ENCODE results near the gene RIN3.
A peak's percentile ranks its signal among the peaks of the same experiment; 100 is the strongest.
"Not testable (repeated sequence)": the region's sequence is repeated elsewhere in the genome, so short reads cannot be mapped to it uniquely, and the experiment has no call there.

The RIN3 gene

DNA sequence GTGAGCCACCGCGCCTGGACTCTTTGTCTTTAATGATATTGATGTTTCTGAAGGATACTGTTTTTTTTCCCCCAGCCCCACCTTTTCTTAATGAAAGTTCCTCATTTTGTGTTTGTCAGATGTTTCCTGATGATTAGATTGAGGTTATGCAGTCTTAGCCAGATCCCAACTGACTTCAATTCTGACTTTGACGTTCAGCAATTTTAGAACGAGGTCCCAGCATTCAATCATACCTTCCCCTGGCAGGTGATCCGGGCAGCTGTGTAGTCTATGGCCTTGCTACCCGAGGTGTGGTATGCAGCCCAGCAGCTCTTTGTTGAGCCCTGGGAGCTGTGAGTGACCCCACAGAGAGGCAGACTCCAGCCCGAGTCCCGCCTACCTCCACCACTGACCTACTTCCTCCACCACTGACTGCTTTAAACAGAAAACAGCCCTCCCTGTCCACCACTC lies 152.1 kb downstream of the RIN3 start:
- no peak for DNase-seq (ENCODE audit: low spot score)

DNA sequence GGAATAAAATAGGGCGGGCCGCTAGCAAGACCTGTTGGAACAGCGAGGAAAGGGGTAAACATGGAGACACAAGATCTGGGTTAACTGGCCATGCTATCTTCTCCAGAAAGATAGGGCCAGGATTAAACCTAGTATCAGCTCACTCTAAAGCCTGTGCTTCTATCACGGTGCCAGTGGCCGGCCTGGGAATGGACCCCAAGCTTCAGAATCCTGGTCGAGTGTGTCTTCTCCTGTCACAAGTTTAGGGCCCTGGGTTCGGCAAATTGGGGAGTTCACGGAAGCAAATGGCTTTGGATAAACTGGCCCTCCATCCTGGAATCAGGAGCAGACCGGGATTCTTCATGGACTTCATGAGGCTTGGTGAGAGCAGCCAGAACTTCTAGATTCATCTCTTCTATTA lies 152.7 kb downstream of the RIN3 start:
- DNase-seq (ENCODE audit: low spot score), result no peak

DNA sequence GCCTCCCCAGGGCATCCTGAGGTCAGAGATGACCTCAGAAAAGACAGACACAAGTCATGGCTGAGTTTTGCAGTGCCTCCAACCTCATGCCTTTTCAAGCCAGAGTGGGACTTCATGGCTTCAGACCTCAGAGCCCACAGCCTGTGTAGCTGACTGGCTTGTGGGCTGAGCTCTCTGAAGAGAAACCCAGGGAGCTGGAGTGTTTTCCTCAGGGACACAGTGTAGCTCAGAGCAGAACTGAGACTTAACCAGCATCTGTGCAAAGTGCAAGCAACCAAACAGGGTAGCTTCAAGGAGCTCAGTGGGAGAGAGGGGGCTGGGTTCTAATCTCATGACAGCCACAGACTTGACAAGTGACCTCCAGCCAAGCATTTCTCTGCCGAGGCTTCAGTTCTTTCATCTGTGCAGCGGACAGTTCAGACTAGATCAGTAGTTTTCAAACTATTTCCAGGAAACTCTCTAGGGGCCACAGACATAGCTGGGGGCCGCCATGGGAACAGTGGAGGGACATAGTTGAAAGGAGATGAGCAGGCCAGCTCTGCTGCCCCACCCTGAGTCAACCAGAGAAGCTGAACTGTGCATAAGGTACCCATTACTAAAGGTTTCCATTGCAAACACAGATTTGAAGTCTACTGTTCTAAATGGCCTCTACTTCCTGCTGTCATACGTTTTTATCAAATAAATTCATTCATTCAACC lies 154.8 kb downstream of the RIN3 start:
- no peak for DNase-seq (ENCODE audit: low spot score)

DNA sequence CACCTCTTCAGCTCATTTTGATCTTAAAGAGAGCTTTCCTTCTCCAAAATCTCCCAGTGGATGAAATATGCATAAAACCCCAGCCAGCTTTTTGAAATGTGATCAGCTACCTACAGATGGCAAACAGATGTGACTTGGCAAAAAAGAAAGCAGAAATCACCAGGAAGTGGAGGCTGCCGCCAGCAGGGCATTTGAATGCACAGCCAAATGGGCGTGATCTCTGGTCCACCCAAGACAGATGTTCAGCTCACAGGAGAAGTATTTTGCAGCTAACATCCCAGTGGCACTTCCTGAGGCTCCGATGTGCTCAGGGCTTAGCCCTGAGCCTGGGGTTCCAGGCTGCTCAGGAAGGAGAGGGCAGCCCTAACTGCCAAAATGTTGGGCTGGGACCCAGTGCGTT lies 156.6 kb downstream of the RIN3 start:
- no peak for DNase-seq (ENCODE audit: low spot score)

DNA sequence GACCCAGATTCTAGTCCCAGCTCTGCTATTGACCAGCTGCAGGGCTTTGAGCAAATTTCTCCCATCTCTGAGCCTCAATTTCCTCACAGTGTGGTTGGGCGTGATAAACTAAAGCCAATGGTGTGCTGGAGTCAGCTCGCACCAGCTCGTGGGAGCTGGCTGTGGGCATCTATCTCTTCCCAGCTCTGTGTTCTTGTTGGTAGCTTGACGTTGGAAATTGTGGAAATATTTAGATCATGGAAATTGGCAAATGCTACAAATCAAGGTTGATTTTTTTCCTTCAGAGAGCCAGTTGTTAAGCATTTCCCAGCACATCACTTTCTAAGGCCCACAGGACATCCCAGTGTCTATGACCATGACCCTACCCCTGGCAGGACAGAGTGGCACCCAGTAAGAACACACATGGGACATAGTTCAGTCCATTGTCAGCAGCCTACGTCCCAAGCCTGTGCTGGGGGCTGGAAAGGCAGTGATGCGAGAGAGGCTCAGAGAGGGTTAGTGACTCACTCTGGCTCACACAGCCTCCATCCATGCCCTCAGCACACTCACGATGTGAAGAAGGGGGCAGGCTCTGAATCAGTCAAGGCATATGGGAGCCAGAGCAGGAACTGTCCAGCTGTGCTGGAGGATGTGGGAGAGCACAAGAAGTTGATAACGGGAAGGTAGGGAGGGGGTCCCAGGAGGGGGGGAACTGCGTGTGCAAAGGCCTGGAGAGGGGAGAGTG lies 157.2 kb downstream of the RIN3 start:
- no peak for DNase-seq (ENCODE audit: low spot score)

DNA sequence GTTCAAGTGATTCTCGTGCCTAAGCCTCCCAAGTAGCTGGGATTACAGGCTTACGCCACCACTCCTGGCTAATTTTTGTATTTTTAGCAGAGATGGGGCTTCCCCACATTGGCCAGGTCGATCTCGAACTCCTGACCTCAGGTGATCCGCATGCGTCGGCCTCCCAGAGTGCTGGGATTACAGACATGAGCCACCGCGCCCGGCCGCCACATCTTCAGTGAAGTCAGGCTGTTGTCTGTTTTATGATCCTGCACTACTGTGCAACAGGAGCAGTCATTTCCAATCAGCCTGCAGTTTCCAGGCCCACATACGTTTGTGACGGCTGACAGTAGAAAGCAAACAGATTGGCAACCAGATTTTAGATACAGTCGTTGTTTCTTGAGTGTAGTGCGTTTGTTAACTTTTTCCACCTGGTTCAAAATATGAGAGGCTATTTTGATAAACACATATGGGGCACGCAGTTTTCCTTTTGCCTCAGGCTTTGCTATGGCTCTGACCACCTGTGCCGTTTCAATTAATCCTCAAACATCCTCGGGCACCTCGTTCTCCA lies 160.1 kb downstream of the RIN3 start:
- DNase-seq (ENCODE audit: low spot score), result no peak

DNA sequence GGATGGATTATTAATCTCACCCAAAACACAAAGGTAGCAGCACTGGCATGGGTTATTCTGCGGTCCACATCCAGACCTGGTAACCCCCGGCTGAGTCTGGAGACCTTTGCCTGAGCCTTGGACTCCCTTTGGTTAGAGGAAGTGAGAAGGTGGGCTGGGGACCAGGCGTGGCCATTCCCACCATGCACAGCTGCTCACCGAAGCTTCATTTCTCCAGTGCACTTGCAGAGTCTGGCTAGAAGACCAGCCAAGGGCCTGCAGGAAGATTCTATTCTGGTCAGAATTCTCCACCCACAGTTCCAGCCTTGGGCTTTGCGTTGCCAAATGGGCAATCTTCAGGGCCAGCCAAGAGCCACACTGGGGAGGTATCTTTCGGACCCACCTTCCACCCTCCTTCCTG lies 161.8 kb downstream of the RIN3 start:
- no peak for DNase-seq (ENCODE audit: low spot score)

DNA sequence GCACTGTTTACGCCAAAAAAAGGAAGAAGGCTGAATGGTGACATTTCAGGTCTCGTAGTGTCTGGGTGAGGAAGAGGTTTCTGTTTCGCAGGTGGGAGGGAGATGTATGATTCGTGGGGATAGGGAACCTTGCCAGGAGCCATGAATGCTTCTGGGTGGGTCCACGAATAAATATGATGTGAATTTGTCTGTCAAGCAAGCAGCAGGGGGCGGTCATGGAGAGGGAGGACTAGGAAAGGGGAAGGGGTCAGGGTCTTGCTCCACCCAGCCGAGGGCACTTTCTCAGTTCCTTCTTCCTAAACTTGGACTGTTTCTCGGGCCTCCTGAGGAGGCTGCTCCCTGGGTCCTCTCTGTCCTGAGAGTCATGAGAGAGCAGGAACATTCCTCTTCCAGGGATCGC lies 162.4 kb downstream of the RIN3 start:
- DNase-seq (ENCODE audit: low spot score), result no peak

DNA sequence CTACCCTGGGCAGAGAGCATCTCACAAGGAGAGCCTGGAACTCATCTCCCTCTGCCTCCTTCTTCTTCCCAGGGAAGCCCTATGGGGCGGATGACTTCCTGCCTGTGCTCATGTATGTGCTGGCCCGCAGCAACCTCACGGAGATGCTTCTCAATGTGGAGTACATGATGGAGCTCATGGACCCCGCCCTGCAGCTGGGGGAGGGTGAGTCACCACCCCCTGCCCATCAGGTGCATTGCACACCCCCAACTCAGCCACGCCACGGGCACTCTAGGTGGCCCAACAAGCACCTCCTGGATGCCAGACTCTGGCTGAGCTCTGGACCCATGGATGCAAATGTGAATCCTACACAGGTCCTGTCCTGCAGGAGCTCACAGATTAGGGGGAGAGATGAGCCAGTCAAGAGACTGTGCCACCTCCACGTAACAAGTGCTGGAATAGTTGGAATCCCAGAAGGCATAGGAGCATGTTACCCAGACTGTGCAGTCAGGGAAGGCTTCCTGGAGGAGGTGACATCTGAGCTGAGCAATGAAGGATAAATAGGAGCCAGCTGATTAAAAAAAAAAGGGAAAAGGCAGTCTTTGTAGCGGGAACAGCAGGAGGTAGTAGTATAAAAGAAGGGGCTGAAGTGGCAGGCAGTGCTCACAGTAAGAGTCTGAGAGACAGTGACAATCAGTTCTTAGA lies 163.0 kb downstream of the RIN3 start:
- DNase-seq (ENCODE audit: low spot score), result no peak

DNA sequence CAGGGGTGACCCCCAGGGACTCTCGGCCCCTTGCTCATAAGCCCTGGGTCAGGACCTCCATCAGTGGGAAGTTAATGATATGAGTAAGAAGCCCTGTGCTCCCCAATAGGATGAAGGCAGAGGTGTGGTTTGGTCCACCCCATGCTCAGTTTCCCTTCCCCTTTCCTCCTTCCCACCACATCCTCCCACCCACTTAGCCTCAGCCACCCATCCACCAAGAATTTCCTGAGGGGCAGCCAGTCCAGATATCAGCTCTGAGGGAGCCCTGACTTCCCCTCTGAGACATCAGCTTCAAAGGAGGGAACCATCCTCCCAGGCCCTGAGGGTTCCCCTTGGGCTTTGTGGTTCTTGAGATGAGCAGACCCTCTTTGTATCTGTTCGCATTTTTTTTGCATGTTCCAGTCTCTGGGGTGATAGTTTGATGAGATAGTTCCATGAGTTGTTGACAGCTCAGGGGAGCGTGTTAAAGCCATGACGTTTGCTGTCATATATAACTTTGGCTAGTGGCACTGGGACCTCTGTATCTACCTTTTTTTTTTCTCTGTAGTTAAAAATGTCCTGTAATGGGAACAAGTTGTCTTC lies 163.6 kb downstream of the RIN3 start:
- peak; percentile 75 for DNase-seq (ENCODE audit: low spot score)

DNA sequence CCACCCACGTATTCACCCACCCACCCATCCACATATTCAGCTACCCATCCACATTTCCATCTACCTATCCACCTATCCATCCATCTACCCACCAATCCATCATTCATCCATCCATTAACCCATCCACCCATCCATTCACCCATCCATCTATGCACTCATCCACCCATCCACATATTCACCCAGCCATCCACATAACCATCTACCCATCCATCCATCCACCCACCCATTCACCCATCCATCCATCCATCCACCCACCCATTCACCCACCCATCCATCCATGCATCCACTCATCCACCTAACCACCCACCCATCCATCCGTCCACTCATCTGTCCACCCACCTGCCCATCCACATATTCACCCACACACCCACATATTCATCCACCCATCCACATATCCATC lies 164.4 kb downstream of the RIN3 start:
- DNase-seq (ENCODE audit: low spot score), result no peak

DNA sequence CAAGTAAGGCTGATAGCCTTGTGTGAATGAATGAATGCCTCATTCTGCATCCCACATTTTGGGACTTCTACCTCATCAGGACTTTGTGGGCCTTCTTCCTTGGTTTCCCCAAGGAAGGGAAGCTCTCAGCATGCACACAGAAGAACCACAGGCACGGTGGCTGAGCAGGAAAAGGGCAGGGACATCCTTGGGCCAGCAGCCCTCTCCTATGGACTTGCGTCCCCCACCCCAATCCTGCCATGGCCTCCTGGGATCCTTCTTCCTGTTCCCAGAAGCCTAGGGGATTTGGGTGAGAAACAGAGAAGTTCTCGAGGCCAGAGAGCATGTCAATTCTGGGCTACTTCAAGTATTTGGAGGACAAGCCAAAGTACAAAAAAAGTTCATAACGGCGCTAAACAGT lies 165.2 kb downstream of the RIN3 start:
- DNase-seq (ENCODE audit: low spot score), result no peak

DNA sequence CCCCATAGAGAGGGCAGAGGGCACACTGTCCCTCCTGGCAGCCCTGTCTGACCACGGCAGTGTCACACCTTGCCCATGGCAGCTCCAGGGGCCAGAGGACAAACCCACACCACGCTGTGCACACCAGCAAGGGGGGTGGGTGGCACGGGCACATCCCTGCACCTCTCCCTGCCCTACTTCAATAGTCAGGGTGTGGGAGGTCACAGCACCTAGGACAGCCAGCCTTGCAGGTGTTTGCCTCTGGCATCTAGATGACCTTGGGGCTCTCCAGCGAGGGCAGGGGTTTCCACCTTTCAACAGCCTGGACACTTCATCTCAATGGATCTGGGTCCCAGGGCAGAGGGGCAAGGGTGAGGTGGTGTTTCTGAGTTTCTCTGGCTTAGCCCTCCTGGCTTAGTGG lies 165.7 kb downstream of the RIN3 start:
- no peak for DNase-seq (ENCODE audit: low spot score)

DNA sequence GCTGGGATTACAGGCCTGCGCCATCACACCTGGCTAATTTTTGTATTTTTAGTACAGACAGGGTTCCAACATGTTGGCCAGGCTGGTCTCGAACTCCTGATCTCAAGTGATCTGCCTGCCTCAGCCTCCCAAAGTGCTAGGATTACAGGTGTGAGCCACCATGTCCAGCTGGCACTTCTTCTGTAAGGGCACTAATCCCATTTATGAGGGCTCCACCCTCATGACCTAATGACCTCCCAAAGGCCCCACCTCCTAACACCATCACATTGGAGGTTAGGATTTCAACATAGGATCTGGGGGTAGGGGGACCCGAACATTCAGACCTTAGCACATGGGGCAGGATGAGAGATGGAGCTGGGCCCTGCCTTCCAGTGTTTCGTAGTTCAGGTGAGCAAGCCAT lies 166.7 kb downstream of the RIN3 start:
- DNase-seq (ENCODE audit: low spot score), result not testable (repeated sequence)

DNA sequence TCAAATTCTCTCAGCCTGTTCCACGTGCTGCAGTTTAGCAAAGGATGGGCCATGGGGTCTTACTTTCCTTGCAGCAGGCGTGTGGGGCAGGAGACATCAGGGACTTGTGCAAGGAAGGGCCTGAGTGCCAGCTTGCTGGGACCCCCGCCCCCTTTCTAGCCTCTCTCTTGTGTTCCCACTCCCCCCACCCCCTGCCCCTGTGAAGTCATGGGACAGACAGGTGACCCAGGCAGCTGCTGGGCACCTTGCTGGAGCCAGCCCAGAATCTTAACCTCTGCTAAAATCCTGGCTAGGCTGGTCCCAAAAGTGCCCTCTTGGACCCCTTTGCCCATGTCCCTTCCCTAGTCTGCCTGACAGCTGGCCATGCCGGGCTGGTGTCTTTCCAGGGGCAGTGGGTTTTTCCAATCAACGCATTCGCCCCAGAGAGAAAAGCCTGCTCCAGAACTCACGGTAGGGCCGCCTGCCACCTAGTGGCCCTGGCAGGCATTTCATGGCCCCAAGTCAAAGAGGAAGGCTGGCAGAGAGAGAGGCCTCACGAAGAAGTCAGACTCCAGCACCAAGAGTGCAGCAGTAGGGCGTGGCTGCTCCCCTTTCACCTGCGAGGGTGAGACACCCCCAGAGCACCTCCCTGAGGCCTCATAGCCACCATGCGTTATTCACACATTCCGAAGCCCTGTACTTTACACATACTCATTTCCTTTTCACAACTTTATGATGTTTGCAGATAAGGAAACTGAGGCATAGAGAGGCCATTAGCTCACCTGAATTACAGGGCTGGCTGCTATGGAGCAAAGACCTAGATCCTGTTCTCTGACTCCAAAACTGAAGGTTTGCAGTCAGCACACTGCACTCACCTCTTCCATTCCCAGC lies 167.4 kb downstream of the RIN3 start:
- DNase-seq (ENCODE audit: low spot score), result peak; percentile 69

DNA sequence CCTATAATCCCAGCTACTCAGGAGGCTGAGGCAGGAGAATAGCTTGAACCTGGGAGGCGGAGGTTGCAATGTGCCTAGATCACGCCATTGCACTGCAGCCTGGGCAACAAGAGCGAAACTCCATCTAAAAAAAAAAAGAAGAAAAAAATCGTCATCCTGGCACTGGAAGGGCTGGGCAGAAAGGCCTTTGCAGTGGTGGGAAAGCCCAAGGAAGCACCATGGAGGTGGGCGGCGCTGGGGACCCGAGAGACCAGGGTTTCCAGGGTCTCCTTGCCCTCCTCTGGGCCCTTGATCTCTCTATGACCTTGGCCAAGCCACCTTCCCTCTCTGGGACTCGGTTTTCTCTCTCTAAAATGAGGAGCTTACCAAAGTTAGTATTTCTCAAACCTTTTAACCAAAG lies 169.5 kb downstream of the RIN3 start:
- no peak for DNase-seq (ENCODE audit: low spot score)

DNA sequence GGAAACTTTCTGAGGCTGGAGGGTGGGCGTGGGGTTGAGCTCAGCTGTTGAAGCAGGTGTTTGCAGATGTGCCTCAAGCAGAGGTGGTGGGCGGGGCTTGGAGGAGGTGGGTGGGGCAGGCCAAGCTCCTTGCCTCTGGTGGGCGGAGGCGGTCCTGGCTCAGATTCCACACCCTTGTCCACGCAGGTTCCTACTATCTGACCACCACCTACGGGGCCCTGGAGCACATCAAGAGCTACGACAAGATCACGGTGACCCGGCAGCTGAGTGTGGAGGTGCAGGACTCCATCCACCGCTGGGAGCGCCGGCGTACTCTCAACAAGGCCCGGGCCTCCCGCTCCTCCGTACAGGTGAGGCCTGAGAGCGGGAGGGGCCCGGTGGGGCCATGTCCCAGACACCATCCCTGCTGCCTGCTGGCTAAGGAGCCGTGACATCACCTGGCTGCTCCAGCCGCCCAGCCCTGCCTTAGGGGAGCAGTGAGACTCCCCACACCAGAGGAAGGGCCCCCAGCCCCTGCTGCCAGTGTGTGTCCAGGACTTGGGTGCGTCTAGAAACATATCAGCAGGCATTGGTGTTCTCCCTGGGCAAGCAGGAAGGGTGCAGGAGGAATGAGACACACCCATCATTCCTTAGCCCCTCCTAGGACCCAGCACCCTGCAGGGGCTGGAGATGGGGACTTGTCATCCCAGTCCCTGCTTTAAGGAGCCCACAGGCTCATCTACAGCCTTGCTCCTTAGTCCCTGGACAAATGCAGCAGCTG lies 171.4 kb downstream of the RIN3 start:
- no peak for DNase-seq (ENCODE audit: low spot score)

DNA sequence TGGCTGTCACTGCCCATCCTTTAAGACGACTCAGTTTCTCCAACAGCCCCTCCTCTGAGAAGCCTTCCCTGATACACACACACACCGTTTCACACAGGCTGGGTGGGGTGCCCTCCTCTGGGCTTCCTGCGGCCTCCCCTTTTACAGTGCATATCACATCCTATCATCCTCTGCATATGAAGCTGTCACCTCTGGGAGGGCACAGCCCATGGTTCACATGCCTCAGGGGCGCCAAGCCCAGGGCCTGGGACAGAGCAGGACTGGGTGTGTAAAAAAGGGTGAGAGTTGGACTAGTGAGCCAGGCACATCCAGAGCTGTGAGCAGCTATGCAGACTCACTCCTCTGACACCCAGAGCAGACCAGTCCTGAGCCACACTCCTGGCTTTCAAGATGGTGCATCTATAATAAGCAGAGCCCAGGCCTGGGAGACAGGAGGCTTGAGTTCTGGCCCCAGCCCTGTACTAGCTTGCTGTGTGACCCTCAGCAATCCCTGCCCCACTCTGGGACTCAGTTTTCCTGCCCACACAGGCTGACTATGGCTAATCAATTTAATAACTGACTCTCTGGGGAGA lies 172.3 kb downstream of the RIN3 start:
- no peak for DNase-seq (ENCODE audit: low spot score)

DNA sequence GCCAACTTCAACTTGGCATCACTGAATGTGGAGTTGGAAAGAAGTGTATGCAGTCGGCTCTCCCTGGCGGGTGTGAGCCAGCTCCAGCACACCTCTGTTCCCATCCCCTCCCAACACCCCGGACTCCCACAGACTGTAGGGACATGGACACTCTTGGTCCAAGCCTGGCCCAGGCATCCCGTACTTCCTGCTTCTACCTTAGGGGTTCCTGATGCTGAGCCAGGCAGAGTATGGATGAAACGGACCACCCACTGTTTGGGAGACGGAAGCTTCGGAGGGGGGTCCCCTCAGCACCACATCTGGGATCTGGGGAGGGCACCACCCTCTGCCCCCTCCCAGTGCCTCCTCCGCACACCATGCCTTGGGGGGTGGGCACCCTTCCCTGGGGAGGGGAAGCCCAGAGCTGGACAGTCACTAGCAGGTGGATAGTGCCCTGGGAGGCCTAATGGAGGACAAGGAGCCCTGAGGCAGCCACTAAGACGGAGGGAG lies 172.9 kb downstream of the RIN3 start:
- no peak for DNase-seq (ENCODE audit: low spot score)

DNA sequence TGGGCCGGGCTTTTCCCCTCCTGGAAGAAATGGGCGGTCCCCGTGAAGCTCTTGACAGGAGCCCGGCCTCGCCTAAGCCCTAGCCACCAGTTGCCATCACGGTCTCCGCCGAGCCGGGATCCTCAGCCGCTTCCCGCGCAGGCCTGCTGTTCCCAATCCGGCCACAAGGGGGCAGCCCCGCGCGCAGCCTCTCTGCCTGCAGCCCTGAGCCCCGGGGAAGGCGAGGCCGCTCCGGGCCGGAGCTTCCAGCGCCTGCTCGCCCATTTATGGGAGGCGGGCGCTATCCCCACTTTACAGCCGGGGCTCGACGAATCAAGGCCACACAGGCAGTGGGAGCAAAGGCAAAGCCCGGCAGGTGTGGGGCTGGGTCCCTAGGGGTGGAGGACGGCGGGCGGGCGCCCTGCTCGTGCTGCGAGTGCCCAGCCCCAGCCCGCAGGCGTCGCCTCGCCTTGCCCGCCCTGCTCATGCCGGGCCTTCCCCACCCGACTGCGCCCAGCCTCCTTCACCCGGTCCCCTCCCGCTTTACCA lies 173.4 kb downstream of the RIN3 start:
- peak; percentile 73 for DNase-seq (ENCODE audit: low spot score)

Data from Ammon's horn (tissue), 1 donor.